ENCODE measurements around the gene C6orf58. TPM values are rescaled to one million over a fixed set of nuclear protein-coding genes. Genes with fewer than 3 reads are reported as not detected.

C6orf58 gene
- total RNA-seq = 0.38 and 0.65 TPM in 2 replicates

GRCh38 chr6:127576874-127577273 lies at the start of gene C6orf58:
C6orf58 (plus strand) TSS chr6:127577174; CDS start chr6:127577186, 12 bp downstream.

Other genes starting within 250 kb of the C6orf58 start
- gene ECHDC1, start 233.6 kb upstream of the C6orf58 start, total RNA-seq = 43.1 and 55.5 TPM in 2 replicates
- gene KIAA0408, start 117.8 kb upstream of the C6orf58 start, total RNA-seq = under 0.01 and 0.29 TPM in 2 replicates

Measured in vein endothelial cell (primary cell).